PC-3 (cell line): ENCODE data around the gene MINDY1. TPM values are rescaled to one million over a fixed set of nuclear protein-coding genes. Genes with fewer than 3 reads are reported as not detected.
A peak's percentile ranks its signal among the peaks of the same experiment; 100 is the strongest.

Experiments used
- ATAC-seq: fragments of 200-7000 bp; cut with Tn5 transposase; 2 replicates; pipeline ENCODE4 v1.9.1; 2020; ENCODE audit warnings: mild to moderate bottlenecking, moderate library complexity
- BruUV-seq: library from RNA; stranded (reverse); fragments of 400-500 nt; replicated peaks from 2 replicates; lab custom pipeline; 2021; lab: Mats Ljungman, UMichigan
- CTCF ChIA-PET: fragments of 300-600 bp; sonication (Branson Sonifier 250); formaldehyde crosslinking; loops from one replicate; lab custom pipeline; 2022; ENCODE audit warnings: antibody characterized with exemption; lab: Charles Lee
- POLR2A ChIA-PET: fragments of 300-600 bp; sonication (Branson Sonifier 250); formaldehyde crosslinking; loops from one replicate; lab custom pipeline; 2022; ENCODE audit warnings: antibody characterized with exemption; ENCODE audit not compliant: unreplicated experiment; lab: Charles Lee
- DNase-seq: peaks from one replicate; pipeline ENCODE4 v3.0.0-alpha.2; 2015
- H2AFZ ChIP-seq: fragments of 300-600 bp; sonication (generic); 2 replicates; pipeline ENCODE4 v1.6.0; 2016; ENCODE audit warnings: antibody characterized with exemption, low read length
- H3F3A ChIP-seq: fragments of 300-600 bp; sonication (generic); one replicate; pipeline ENCODE4 v1.6.0; 2017; ENCODE audit warnings: antibody characterized with exemption, low read length, control low read depth, mild to moderate bottlenecking; ENCODE audit not compliant: unreplicated experiment
- H3K27ac ChIP-seq: fragments of 300-600 bp; sonication (generic); 2 replicates; pipeline ENCODE4 v1.5.1; 2016; ENCODE audit warnings: mild to moderate bottlenecking, low read length
- H3K27me3 ChIP-seq: fragments of 300-600 bp; sonication (generic); 2 replicates; pipeline ENCODE4 v1.6.1; 2016; ENCODE audit warnings: low read length, mixed read lengths
- H3K36me3 ChIP-seq: fragments of 300-600 bp; sonication (generic); 2 replicates; pipeline ENCODE4 v1.6.1; 2016; ENCODE audit warnings: low read depth, mixed run types, low read length, mixed read lengths
- H3K4me1 ChIP-seq: fragments of 300-600 bp; sonication (generic); 2 replicates; pipeline ENCODE4 v1.5.1; 2016; ENCODE audit warnings: low read length; ENCODE audit not compliant: insufficient read depth
- H3K4me2 ChIP-seq: fragments of 300-600 bp; sonication (generic); 2 replicates; pipeline ENCODE4 v1.6.0; 2016; ENCODE audit warnings: low read length
- H3K4me3 ChIP-seq: fragments of 300-600 bp; sonication (generic); 2 replicates; pipeline ENCODE4 v1.5.1; 2016; ENCODE audit warnings: mild to moderate bottlenecking, low read length, mixed read lengths
- H3K79me2 ChIP-seq: fragments of 300-600 bp; sonication (generic); 2 replicates; pipeline ENCODE4 v1.6.1; 2017; ENCODE audit warnings: low read length, mixed read lengths
- H3K9ac ChIP-seq: fragments of 300-600 bp; sonication (generic); 2 replicates; pipeline ENCODE4 v1.6.0; 2016; ENCODE audit warnings: mild to moderate bottlenecking, low read length
- H3K9me2 ChIP-seq: fragments of 300-600 bp; sonication (generic); replicated peaks from 2 replicates; pipeline ENCODE4 v1.6.1; 2016; ENCODE audit warnings: mixed run types, low read length, mixed read lengths
- H3K9me3 ChIP-seq: fragments of 300-600 bp; sonication (generic); 2 replicates; pipeline ENCODE4 v1.6.1; 2016; ENCODE audit warnings: low read length, mixed read lengths
- H4K20me1 ChIP-seq: fragments of 300-600 bp; sonication (generic); 2 replicates; pipeline ENCODE4 v1.6.1; 2016; ENCODE audit warnings: low read length, mixed read lengths
- EZH2 ChIP-seq: fragments of 300-600 bp; sonication (generic); IDR thresholded peaks from one replicate; pipeline ENCODE4 v1.6.1; 2017; ENCODE audit warnings: antibody characterized with exemption, mild to moderate bottlenecking, low read length; ENCODE audit not compliant: unreplicated experiment
- EZH2phosphoT487 ChIP-seq: fragments of 300-600 bp; sonication (generic); IDR thresholded peaks from 2 replicates; pipeline ENCODE4 v1.6.1; 2018; ENCODE audit warnings: mild to moderate bottlenecking, antibody characterized with exemption, low read length, borderline replicate concordance
- intact Hi-C: fragments of 100-400 bp; cut with micrococcal nuclease; formaldehyde crosslinking; loops from 2 replicates; pipeline ENCODE4 v1.9.0; 2023
- total RNA-seq: library from RNA; depleted of rRNA; stranded (reverse); fragments of >200 nt; gene quantifications from 2 replicates; pipeline ENCODE4 v1.2.3, GENCODE V29; 2014
- TF ChIP-seq, protein P1 (sequence below): fragments of 300-600 bp; sonication (generic); conservative IDR thresholded peaks from 2 replicates; pipeline ENCODE4 v1.5.1; 2017; ENCODE audit warnings: antibody characterized with exemption, low read depth, mild to moderate bottlenecking, low read length

MINDY1 gene
- total RNA-seq, 1 experiment from 2014 or later, result 6.3 TPM

GRCh38 chr1:151005729-151006319, 878 bp downstream of the MINDY1 start:
- no peaks in the 10 kb centered on the region for H3K9me2 ChIP-seq
- peak overlapping the region; percentile 79 for H3K4me2 ChIP-seq
- ChIA-PET CTCF (interaction anchor here (0.6 to 1.7 kb wide), 4 partner anchors 8 to 446 kb away, joined by 3 to 17 read pairs (median 8); partner anchors contain the start of gene CERS2), POLR2A (interaction anchor here (0.6 to 0.9 kb wide), 3 partner anchors 65 to 459 kb away, joined by 3 to 4 read pairs (median 4); partner anchors contain the start of gene GABPB2)
- intact Hi-C loops, result loop anchor here (1.0 to 10.0 kb wide), 4 partner anchors 27 to 381 kb away; partner anchors contain the start of genes C1orf56, ENSA and GOLPH3L
- H3F3A ChIP-seq, result peaks cover 6% of the 10 kb centered on the region
- peak overlapping the region; percentile 75 for H2AFZ ChIP-seq
- H3K36me3 ChIP-seq, result no peaks in the 10 kb centered on the region
- peaks cover 22% of the 10 kb centered on the region for H3K79me2 ChIP-seq
- no peaks in the 10 kb centered on the region for H3K9me3 ChIP-seq
- BruUV-seq, result no TSS peak
- H3K27ac ChIP-seq, result peak overlapping the region; percentile 82; the same call in 1 of the 2 replicates
- ATAC-seq (no peak), DNase-seq (no peak)
- TF ChIP-seq, protein P1, sequence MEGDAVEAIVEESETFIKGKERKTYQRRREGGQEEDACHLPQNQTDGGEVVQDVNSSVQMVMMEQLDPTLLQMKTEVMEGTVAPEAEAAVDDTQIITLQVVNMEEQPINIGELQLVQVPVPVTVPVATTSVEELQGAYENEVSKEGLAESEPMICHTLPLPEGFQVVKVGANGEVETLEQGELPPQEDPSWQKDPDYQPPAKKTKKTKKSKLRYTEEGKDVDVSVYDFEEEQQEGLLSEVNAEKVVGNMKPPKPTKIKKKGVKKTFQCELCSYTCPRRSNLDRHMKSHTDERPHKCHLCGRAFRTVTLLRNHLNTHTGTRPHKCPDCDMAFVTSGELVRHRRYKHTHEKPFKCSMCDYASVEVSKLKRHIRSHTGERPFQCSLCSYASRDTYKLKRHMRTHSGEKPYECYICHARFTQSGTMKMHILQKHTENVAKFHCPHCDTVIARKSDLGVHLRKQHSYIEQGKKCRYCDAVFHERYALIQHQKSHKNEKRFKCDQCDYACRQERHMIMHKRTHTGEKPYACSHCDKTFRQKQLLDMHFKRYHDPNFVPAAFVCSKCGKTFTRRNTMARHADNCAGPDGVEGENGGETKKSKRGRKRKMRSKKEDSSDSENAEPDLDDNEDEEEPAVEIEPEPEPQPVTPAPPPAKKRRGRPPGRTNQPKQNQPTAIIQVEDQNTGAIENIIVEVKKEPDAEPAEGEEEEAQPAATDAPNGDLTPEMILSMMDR, result no peak
- TF ChIP-seq EZH2phosphoT487, result no peak
- TF ChIP-seq EZH2, result no peak
- H3K9ac ChIP-seq, result peak overlapping the region; percentile 42
- no peaks in the 10 kb centered on the region for H4K20me1 ChIP-seq
- peaks cover 32% of the 10 kb centered on the region for H3K4me1 ChIP-seq
- H3K27me3 ChIP-seq, result no peaks in the 10 kb centered on the region
- peak overlapping the region; percentile 62 for H3K4me3 ChIP-seq

DNA sequence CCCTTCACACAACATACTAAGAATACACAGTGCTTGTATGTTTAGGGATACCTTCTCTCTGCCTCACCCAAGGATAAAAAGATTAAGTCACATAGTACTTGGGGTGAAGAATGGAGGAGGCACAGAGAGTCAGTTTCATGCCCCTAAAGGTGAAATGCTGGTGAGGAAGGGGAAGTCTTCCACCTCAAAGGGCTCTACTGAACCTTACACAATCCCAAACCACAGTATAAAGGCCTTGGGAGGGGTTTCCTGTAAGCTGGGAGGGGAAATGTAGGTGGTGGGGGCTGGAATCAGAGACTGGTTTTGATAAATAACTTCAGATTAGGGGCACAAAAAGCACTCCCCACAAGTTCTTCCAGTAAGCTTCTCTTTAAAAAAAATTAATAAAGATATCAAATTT, 3.5 kb downstream of the MINDY1 start:
- intact Hi-C loops, result loop anchor here (10.0 kb wide), 1 partner anchor 378 kb away; the partner anchor contains the start of gene ENSA
- POLR2A ChIA-PET, result no interaction called here
- no peak overlapping the region for H3K4me2 ChIP-seq

More for the DNA sequence above, 3.5 kb downstream of the MINDY1 start:
- Histone ChIP-seq H3K9me2 (no peaks in the 10 kb centered on the region), H3K27ac (no peak overlapping the region), H4K20me1 (no peaks in the 10 kb centered on the region), H3K79me2 (no peaks in the 10 kb centered on the region), H3K4me1 (peaks cover 41% of the 10 kb centered on the region), H3K9ac (no peak overlapping the region), H3K27me3 (no peaks in the 10 kb centered on the region), H2AFZ (no peak overlapping the region), H3F3A (peaks cover 6% of the 10 kb centered on the region), H3K9me3 (no peaks in the 10 kb centered on the region), H3K4me3 (no peak overlapping the region), H3K36me3 (no peaks in the 10 kb centered on the region)
- CTCF ChIA-PET, result no interaction called here
- DNase-seq, result no peak
- TF ChIP-seq EZH2phosphoT487 (no peak), EZH2 (no peak)
- TF ChIP-seq, protein P1, result no peak
- no TSS peak for BruUV-seq
- ATAC-seq, result no peak
